RWPE1 (cell line): Measurements from ENCODE around the gene ANTXRL.
"Not testable (repeated sequence)": the region's sequence is repeated elsewhere in the genome, so short reads cannot be mapped to it uniquely, and the experiment has no call there.

Source experiments
- CTCF ChIA-PET: fragments of 350-600 bp; sonication (Branson Sonifier 250); formaldehyde crosslinking; extraction: SDS; loops from one replicate; lab custom pipeline; 2021; lab: Yijun Ruan, JAX
- POLR2A ChIA-PET: fragments of 400-600 bp; formaldehyde crosslinking; extraction: SDS; loops from one replicate; lab custom pipeline; 2020; ENCODE audit warnings: antibody characterized with exemption; ENCODE audit not compliant: low non-redundant PET; lab: Yijun Ruan, JAX
- DNase-seq: peaks from one replicate; pipeline ENCODE4 v3.0.0; 2012; ENCODE audit warnings: low spot score
- H3K27ac ChIP-seq: fragments of 450-650 bp; 2 replicates; pipeline ENCODE4 v1.5.1; 2017

ANTXRL gene

GRCh38 chr10:46374410-46374809, 87.6 kb downstream of the ANTXRL start:
- DNase-seq, POLR2A ChIA-PET, CTCF ChIA-PET: not testable (repeated sequence)
- peak overlapping the region; percentile 83 for H3K27ac ChIP-seq

- H3K27ac ChIP-seq, result peak within 1 kb of the TSS; percentile 83
- CTCF ChIA-PET, POLR2A ChIA-PET, DNase-seq: not testable (repeated sequence)
Measured at GRCh38 chr10:46375406-46375805, 88.6 kb downstream of the ANTXRL start, which contains the start of gene ANXA8L1. Gene ANXA8L1, plus strand, starts transcription at chr10:46375776. Its CDS starts 76 bp downstream, at chr10:46375852.

GRCh38 chr10:46377022-46377421, 90.2 kb downstream of the ANTXRL start:
- POLR2A ChIA-PET, DNase-seq, H3K27ac ChIP-seq, CTCF ChIA-PET: not testable (repeated sequence)

- CTCF ChIA-PET, DNase-seq, POLR2A ChIA-PET: not testable (repeated sequence)
- peak overlapping the region; percentile 39; the same call in 1 of the 2 replicates for H3K27ac ChIP-seq
Measured at GRCh38 chr10:46377651-46378050, 90.9 kb downstream of the ANTXRL start.

- peak overlapping the region; percentile 39; the same call in 1 of the 2 replicates for H3K27ac ChIP-seq
- DNase-seq, CTCF ChIA-PET, POLR2A ChIA-PET: not testable (repeated sequence)
Measured at GRCh38 chr10:46378108-46378507, 91.3 kb downstream of the ANTXRL start.

GRCh38 chr10:46379233-46379848, 92.5 kb downstream of the ANTXRL start:
- CTCF ChIA-PET, DNase-seq, H3K27ac ChIP-seq, POLR2A ChIA-PET: not testable (repeated sequence)
